Measurements from ENCODE around the gene WNT7A.

Gene WNT7A

DNA sequence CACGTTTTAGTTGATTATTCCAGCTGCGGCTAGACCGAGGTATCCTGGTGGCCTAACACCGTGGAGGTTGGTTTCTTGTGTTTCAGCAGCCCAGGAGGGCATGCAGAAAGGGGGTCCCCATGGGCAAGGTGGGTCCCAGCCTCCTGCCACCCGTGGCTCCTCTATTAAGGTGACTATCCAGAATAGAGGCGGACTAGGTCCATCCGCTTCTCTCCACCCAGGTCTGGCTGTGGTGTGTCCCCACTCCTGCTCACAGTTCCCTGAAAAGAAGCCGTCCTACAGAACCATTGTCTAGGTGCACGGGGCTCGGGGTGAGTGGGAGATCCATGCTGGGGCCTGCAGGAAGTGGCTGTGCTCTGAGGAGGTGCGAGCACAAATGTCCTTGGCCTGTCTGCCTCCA lies 81.5 kb downstream of the WNT7A start:
- no peak overlapping the region for H3K27ac ChIP-seq (ENCODE audit: low read depth, low read length, poor library complexity, severe bottlenecking)
- H3K4me1 ChIP-seq (ENCODE audit: insufficient read depth, low read length, severe bottlenecking) = no peaks in the 10 kb centered on the region
- H3K4me2 ChIP-seq (ENCODE audit: low read length) = no peak overlapping the region
- H2AFZ ChIP-seq (ENCODE audit: low read length) = no peak overlapping the region
- H3F3A ChIP-seq (ENCODE audit: insufficient read depth, low read length) = no peaks in the 10 kb centered on the region
- H3K9me2 ChIP-seq (ENCODE audit: low read depth, low read length) = no peaks in the 10 kb centered on the region
- no peaks in the 10 kb centered on the region for H4K20me1 ChIP-seq (ENCODE audit: insufficient read depth, low read length)
- H3K4me3 ChIP-seq (ENCODE audit: low read depth, low read length, poor library complexity, severe bottlenecking) = no peak overlapping the region
- no peaks in the 10 kb centered on the region for H3K27me3 ChIP-seq (ENCODE audit: insufficient read depth, low read length)
- TF ChIP-seq EZH2 (IDR thresholded peaks at IDR 0.05; ENCODE audit: borderline replicate concordance, low read length) (no peak), CTCF (IDR thresholded peaks at IDR 0.05; ENCODE audit: low read length) (no peak)
- H3K79me2 ChIP-seq (ENCODE audit: insufficient read depth, low read length) = no peaks in the 10 kb centered on the region
- no peak overlapping the region for H3K9ac ChIP-seq (ENCODE audit: low read length)
- H3K9me3 ChIP-seq (ENCODE audit: low read length) = no peaks in the 10 kb centered on the region
- H3K36me3 ChIP-seq (ENCODE audit: insufficient read depth, low read length) = no peaks in the 10 kb centered on the region

DNA sequence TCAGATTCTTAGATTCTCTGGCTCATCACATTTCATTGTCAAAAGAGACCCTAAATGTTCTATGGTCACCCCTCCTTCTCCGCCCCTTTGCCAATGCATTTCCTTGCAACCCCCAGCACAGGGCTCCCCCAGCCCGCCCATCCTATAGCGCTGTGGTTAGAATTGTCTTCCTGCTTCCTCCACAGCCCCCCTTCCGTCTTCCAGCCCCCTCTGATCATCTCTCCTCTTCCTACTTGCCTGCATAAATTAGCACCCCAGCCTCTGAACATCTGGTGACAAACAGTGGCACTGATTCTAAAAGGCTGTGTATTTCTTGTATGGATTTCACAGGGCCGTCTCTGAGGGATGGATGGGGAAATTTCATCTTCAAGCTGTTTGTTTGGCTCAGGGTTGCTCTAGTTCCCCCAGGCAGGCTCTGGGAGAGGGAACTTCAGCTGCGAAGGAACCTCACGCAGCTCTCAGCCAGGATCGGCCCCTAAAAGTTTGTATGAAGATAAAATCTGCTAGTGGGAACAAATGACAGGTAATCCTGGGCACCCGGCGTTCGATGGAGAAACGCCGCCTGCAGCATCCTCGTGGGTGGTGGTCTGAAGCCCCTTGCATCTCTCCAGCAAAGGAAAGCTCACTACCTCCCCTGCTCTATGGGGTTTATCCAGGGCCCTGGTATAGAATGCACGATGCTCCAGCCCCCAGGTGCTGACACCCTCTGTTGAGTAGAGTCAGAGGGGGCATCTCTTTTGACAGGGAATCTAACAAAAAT lies 83.0 kb downstream of the WNT7A start:
- H3K4me3 ChIP-seq (ENCODE audit: low read depth, low read length, poor library complexity, severe bottlenecking) = no peak overlapping the region
- no peaks in the 10 kb centered on the region for H3F3A ChIP-seq (ENCODE audit: insufficient read depth, low read length)
- no peak for TF ChIP-seq EZH2 (IDR thresholded peaks at IDR 0.05; ENCODE audit: borderline replicate concordance, low read length)
- TF ChIP-seq CTCF (IDR thresholded peaks at IDR 0.05; ENCODE audit: low read length) = no peak

DNA sequence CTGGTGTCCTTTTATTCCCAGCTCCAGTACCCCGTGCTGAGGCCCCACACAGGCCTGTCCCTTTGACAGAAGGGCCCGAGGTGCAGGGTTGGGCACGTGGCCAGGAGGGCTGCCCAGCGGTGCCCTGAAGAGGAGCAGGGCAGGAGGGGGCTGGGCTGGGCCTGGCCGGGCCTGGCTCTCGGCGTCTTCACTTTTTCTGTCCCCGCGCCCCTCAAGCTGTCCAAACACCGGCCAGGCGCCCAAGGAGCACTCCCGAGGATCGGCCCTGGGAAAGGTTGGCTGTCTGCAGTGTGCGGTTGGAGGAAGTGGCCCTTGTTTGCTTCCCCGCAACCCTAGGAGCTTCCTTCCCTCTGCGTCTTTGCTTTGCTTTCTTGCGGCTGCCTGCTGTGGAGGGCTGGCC lies 84.1 kb downstream of the WNT7A start:
- Histone ChIP-seq H3K79me2 (ENCODE audit: insufficient read depth, low read length) (no peaks in the 10 kb centered on the region), H3K9ac (ENCODE audit: low read length) (no peak overlapping the region), H3K27ac (ENCODE audit: low read depth, low read length, poor library complexity, severe bottlenecking) (no peak overlapping the region), H3K4me2 (ENCODE audit: low read length) (no peak overlapping the region), H3F3A (ENCODE audit: insufficient read depth, low read length) (no peaks in the 10 kb centered on the region), H3K4me1 (ENCODE audit: insufficient read depth, low read length, severe bottlenecking) (no peaks in the 10 kb centered on the region), H2AFZ (ENCODE audit: low read length) (no peak overlapping the region), H3K9me3 (ENCODE audit: low read length) (no peaks in the 10 kb centered on the region), H3K27me3 (ENCODE audit: insufficient read depth, low read length) (peaks cover 5% of the 10 kb centered on the region; the same call in 1 of the 2 replicates), H3K36me3 (ENCODE audit: insufficient read depth, low read length) (no peaks in the 10 kb centered on the region), H4K20me1 (ENCODE audit: insufficient read depth, low read length) (no peaks in the 10 kb centered on the region), H3K9me2 (ENCODE audit: low read depth, low read length) (no peaks in the 10 kb centered on the region), H3K4me3 (ENCODE audit: low read depth, low read length, poor library complexity, severe bottlenecking) (no peak overlapping the region)
- TF ChIP-seq EZH2 (IDR thresholded peaks at IDR 0.05; ENCODE audit: borderline replicate concordance, low read length) (no peak), CTCF (IDR thresholded peaks at IDR 0.05; ENCODE audit: low read length) (no peak)

More for the DNA sequence above, 83.0 kb downstream of the WNT7A start:
- no peak overlapping the region for H3K9ac ChIP-seq (ENCODE audit: low read length)
- H3K9me3 ChIP-seq (ENCODE audit: low read length) = no peaks in the 10 kb centered on the region
- H4K20me1 ChIP-seq (ENCODE audit: insufficient read depth, low read length) = no peaks in the 10 kb centered on the region
- H3K4me1 ChIP-seq (ENCODE audit: insufficient read depth, low read length, severe bottlenecking) = no peaks in the 10 kb centered on the region
- peaks cover 5% of the 10 kb centered on the region; the same call in 1 of the 2 replicates for H3K27me3 ChIP-seq (ENCODE audit: insufficient read depth, low read length)
- no peaks in the 10 kb centered on the region for H3K79me2 ChIP-seq (ENCODE audit: insufficient read depth, low read length)
- no peak overlapping the region for H3K27ac ChIP-seq (ENCODE audit: low read depth, low read length, poor library complexity, severe bottlenecking)
- no peak overlapping the region for H2AFZ ChIP-seq (ENCODE audit: low read length)
- H3K4me2 ChIP-seq (ENCODE audit: low read length) = no peak overlapping the region
- no peaks in the 10 kb centered on the region for H3K9me2 ChIP-seq (ENCODE audit: low read depth, low read length)
- no peaks in the 10 kb centered on the region for H3K36me3 ChIP-seq (ENCODE audit: insufficient read depth, low read length)

All from OCI-LY1 (cell line).